MCF 10A (cell line): Measurements from ENCODE around the gene MTHFS. TPM values are rescaled to one million over a fixed set of nuclear protein-coding genes. Genes with fewer than 3 reads are reported as not detected.

Source experiments
- BruUV-seq: library from RNA; stranded (reverse); fragments of 400-500 nt; replicated peaks from 2 replicates; lab custom pipeline; 2021; lab: Mats Ljungman, UMichigan
- CTCF ChIA-PET: fragments of 300-600 bp; sonication (Branson Sonifier 250); formaldehyde crosslinking; extraction: SDS; loops from one replicate; lab custom pipeline; 2021; ENCODE audit warnings: antibody characterized with exemption, inconsistent platforms; lab: Yijun Ruan, JAX
- POLR2A ChIA-PET: fragments of 300-600, 350-650 bp; sonication (Branson Sonifier 250); formaldehyde crosslinking; extraction: SDS; loops from one replicate; lab custom pipeline; 2020; ENCODE audit warnings: antibody characterized with exemption, inconsistent platforms; lab: Yijun Ruan, JAX
- DNase-seq: peaks from one replicate; pipeline ENCODE4 v3.0.0-alpha.2; 2018; ENCODE audit not compliant: unreplicated experiment
- H3K27ac Mint-ChIP-seq: one replicate; pipeline ENCODE4 v1.8.0; 2022; ENCODE audit warnings: mild to moderate bottlenecking, low read depth, mixed read lengths; ENCODE audit not compliant: unreplicated experiment
- H3K27me3 Mint-ChIP-seq: one replicate; pipeline ENCODE4 v1.8.0; 2022; ENCODE audit warnings: mixed read lengths; ENCODE audit not compliant: insufficient read depth, unreplicated experiment
- H3K36me3 Mint-ChIP-seq: one replicate; pipeline ENCODE4 v1.8.0; 2022; ENCODE audit warnings: mild to moderate bottlenecking, moderate library complexity, mixed read lengths; ENCODE audit not compliant: insufficient read depth, unreplicated experiment
- H3K4me1 Mint-ChIP-seq: one replicate; pipeline ENCODE4 v1.8.0; 2022; ENCODE audit warnings: mixed read lengths; ENCODE audit not compliant: insufficient read depth, unreplicated experiment
- H3K4me3 Mint-ChIP-seq: one replicate; pipeline ENCODE4 v1.8.0; 2022; ENCODE audit warnings: mild to moderate bottlenecking, moderate library complexity, mixed read lengths; ENCODE audit not compliant: unreplicated experiment
- H3K9me3 Mint-ChIP-seq: one replicate; pipeline ENCODE4 v1.8.0; 2022; ENCODE audit warnings: mixed read lengths; ENCODE audit not compliant: unreplicated experiment
- intact Hi-C: fragments of 100-400 bp; cut with micrococcal nuclease; formaldehyde crosslinking; loops from 2 replicates; pipeline ENCODE4 v1.14.1; 2022
- total RNA-seq: library from RNA; stranded (reverse); gene quantifications from 2 replicates; pipeline ENCODE4 v1.2.3, GENCODE V29; 2022
- TF ChIP-seq, protein P1 (sequence below): fragments of 200-600 bp; IDR thresholded peaks from one replicate; pipeline ENCODE4 v1.8.0; 2022; ENCODE audit warnings: antibody characterized with exemption, mild to moderate bottlenecking; ENCODE audit not compliant: unreplicated experiment

MTHFS gene
- total RNA-seq, 1 experiment from 2014 or later: 34.5 TPM

- no peak for DNase-seq
- Mint-ChIP-seq H3K4me3 (no peak overlapping the region), H3K36me3 (peaks cover 7% of the 10 kb centered on the region), H3K27me3 (no peaks in the 10 kb centered on the region), H3K9me3 (no peaks in the 10 kb centered on the region), H3K27ac (no peak overlapping the region), H3K4me1 (peaks cover 8% of the 10 kb centered on the region)
- no TSS peak for BruUV-seq
- intact Hi-C loops: no loop called here
- TF ChIP-seq, protein P1, sequence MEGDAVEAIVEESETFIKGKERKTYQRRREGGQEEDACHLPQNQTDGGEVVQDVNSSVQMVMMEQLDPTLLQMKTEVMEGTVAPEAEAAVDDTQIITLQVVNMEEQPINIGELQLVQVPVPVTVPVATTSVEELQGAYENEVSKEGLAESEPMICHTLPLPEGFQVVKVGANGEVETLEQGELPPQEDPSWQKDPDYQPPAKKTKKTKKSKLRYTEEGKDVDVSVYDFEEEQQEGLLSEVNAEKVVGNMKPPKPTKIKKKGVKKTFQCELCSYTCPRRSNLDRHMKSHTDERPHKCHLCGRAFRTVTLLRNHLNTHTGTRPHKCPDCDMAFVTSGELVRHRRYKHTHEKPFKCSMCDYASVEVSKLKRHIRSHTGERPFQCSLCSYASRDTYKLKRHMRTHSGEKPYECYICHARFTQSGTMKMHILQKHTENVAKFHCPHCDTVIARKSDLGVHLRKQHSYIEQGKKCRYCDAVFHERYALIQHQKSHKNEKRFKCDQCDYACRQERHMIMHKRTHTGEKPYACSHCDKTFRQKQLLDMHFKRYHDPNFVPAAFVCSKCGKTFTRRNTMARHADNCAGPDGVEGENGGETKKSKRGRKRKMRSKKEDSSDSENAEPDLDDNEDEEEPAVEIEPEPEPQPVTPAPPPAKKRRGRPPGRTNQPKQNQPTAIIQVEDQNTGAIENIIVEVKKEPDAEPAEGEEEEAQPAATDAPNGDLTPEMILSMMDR: no peak
- CTCF ChIA-PET: interaction anchor here (0.6 to 3.2 kb wide), 5 partner anchors 15 to 487 kb away, joined by 3 to 13 read pairs (median 5); no protein-coding TSS in a partner anchor
- POLR2A ChIA-PET: interaction anchor here (0.9 to 1.6 kb wide), 2 partner anchors 30 to 191 kb away, joined by 4 read pairs; partner anchors contain the start of gene ZFAND6
Observed at GRCh38 chr15:79868554-79868953, 28.3 kb downstream of the MTHFS start.

- Mint-ChIP-seq H3K4me1 (peaks cover 16% of the 10 kb centered on the region), H3K4me3 (no peak overlapping the region), H3K9me3 (no peaks in the 10 kb centered on the region), H3K36me3 (peaks cover 8% of the 10 kb centered on the region), H3K27me3 (no peaks in the 10 kb centered on the region), H3K27ac (peak overlapping the region; percentile 26)
- intact Hi-C loops: no loop called here
- TF ChIP-seq, protein P1: no peak
- ChIA-PET CTCF (interaction anchor here (0.7 to 3.5 kb wide), 5 partner anchors 11 to 483 kb away, joined by 3 to 12 read pairs (median 3); no protein-coding TSS in a partner anchor), POLR2A (interaction anchor here (0.7 to 1.4 kb wide), 2 partner anchors 9 to 59 kb away, joined by 3 to 7 read pairs; no protein-coding TSS in a partner anchor)
- peak; percentile 63 for DNase-seq
- no TSS peak for BruUV-seq
Observed at GRCh38 chr15:79863886-79864285, 32.9 kb downstream of the MTHFS start.

DNA sequence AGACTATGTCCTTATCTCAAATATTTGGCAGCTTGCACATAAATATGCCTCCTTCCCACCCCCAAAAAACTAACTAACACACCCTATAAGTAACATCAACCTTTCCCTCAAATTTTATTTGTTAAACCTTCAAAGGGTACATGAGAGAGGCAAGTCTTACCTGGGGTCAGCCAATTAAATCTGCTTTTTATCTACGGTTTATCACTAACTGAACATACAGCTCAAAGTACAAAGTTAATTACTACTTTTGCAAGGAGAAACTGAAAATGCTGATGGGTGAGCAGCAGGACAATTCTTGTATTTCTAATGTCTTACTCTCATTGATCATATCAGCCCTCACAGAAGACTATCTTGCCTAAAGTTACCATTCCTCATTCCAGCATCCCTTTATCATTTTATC, 34.6 kb downstream of the MTHFS start:
- H3K4me3 Mint-ChIP-seq: no peak overlapping the region
- no TSS peak for BruUV-seq
- ChIA-PET POLR2A (interaction anchor here (0.6 kb wide), 2 partner anchors 69 to 529 kb away, joined by 3 read pairs; no protein-coding TSS in a partner anchor), CTCF (interaction anchor here (0.5 to 3.5 kb wide), 7 partner anchors 9 to 1563 kb away, joined by 3 to 12 read pairs (median 4); no protein-coding TSS in a partner anchor)
- H3K9me3 Mint-ChIP-seq: no peaks in the 10 kb centered on the region
- no peak overlapping the region for H3K27ac Mint-ChIP-seq
- peaks cover 8% of the 10 kb centered on the region for H3K36me3 Mint-ChIP-seq
- TF ChIP-seq, protein P1: no peak
- no peak for DNase-seq
- H3K27me3 Mint-ChIP-seq: no peaks in the 10 kb centered on the region
- H3K4me1 Mint-ChIP-seq: peaks cover 12% of the 10 kb centered on the region
- intact Hi-C loops: no loop called here

- no TSS peak for BruUV-seq
- Mint-ChIP-seq H3K9me3 (no peaks in the 10 kb centered on the region), H3K4me1 (peaks cover 12% of the 10 kb centered on the region), H3K4me3 (no peak overlapping the region), H3K36me3 (peaks cover 8% of the 10 kb centered on the region), H3K27me3 (no peaks in the 10 kb centered on the region), H3K27ac (no peak overlapping the region)
- CTCF ChIA-PET: interaction anchor here (0.6 to 12.3 kb wide), 2 partner anchors 420 to 478 kb away, joined by 3 to 238 read pairs; no protein-coding TSS in a partner anchor
- DNase-seq: no peak
- TF ChIP-seq, protein P1: no peak
- intact Hi-C loops: no loop called here
- POLR2A ChIA-PET: interaction anchor here (0.7 kb wide), 1 partner anchor 29 kb away, joined by 3 read pairs; no protein-coding TSS in a partner anchor
Observed at GRCh38 chr15:79860661-79861060, 36.2 kb downstream of the MTHFS start.
